Right lobe of liver (tissue), 6 donors: ENCODE results near the gene KL. TPM values are rescaled to one million over a fixed set of nuclear protein-coding genes. Genes with fewer than 3 reads are reported as not detected.

Experiments
- ATAC-seq, 4 donors: fragments of 200-7000 bp; cut with Tn5 transposase; one replicate each; pipeline ENCODE4 v1.9.1; 2020; ENCODE audit warnings: mild to moderate bottlenecking in 4 of 4, moderate library complexity in 4 of 4
- DNase-seq, 3 donors: peaks; one replicate each; pipeline ENCODE4 v3.0.0-alpha.2; 2020
- H3K27ac ChIP-seq, 3 donors: fragments of 200-600 bp; one replicate each; pipeline ENCODE4 v1.8.0; 2022
- H3K27me3 ChIP-seq, 2 donors: fragments of 200-600 bp; one replicate each; pipeline ENCODE4 v1.8.0; 2022
- H3K36me3 ChIP-seq, 4 donors: fragments of 200-600 bp; sonication (generic) in 1 of 4; one replicate each; pipeline versions ENCODE4 v1.5.1 to v1.8.0; 2017 to 2022; ENCODE audit warnings: control low read depth in 1 of 4
- H3K4me1 ChIP-seq, 4 donors: fragments of 200-600 bp; sonication (generic) in 1 of 4; one replicate each; pipeline versions ENCODE4 v1.5.1 to v1.8.0; 2017 to 2022; ENCODE audit warnings: control low read depth in 1 of 4
- H3K4me3 ChIP-seq, 3 donors: fragments of 200-600 bp; one replicate each; pipeline ENCODE4 v1.8.0; 2022
- H3K9me3 ChIP-seq, 4 donors: fragments of 200-600 bp; sonication (generic) in 1 of 4; one replicate each; pipeline versions ENCODE4 v1.5.1 to v1.8.0; 2017 to 2022; ENCODE audit warnings: control low read depth in 1 of 4
- CTCF ChIP-seq, 4 donors: fragments of 200-600 bp in 3 of 4; fragments of 450-650 bp in 1 of 4; IDR thresholded peaks; one replicate each; pipeline versions ENCODE4 v1.5.1 to v1.8.0; 2016 to 2022; ENCODE audit warnings: antibody characterized with exemption in 4 of 4, mild to moderate bottlenecking in 2 of 4
- POLR2A ChIP-seq: fragments of 450-650 bp; IDR thresholded peaks from one replicate; pipeline ENCODE4 v1.6.1; 2017; ENCODE audit warnings: antibody characterized with exemption, mild to moderate bottlenecking
- WGBS: methylation state at CpG from one replicate; pipeline ENCODE4 v1.1.6; 2018; ENCODE audit warnings: low coverage, low lambda C conversion rate; ENCODE audit not compliant: insufficient coverage; ENCODE audit errors: missing lambda C conversion rate; 5-methylcytosine and 5-hydroxymethylcytosine counted together
- intact Hi-C, 2 donors: fragments of 100-400 bp; cut with DNase I; formaldehyde crosslinking; loops; one replicate each; pipeline versions ENCODE4 v1.11.2 to v1.14.1; 2022
- total RNA-seq, 6 experiments: library from RNA; depleted of rRNA in 2 of 6; stranded (reverse); fragments of >200 nt in 2 of 6; fragmentation: NEBNext Ultra II Directional in 3 of 6; extraction: Animal tissue kit (Norgen Biotek cat#: 25700) in 3 of 6; gene quantifications; one replicate each; pipeline versions ENCODE4 v1.1.0 to v1.2.4, GENCODE V29; 2016 to 2023
- donor health status: DM: no; HTN: yes; CAD: no.
- donor health status: DM: no; HTN: no; CAD: no.
- donor health status: DM: no; HTN: no; CAD: no.
- donor health status: DM: no; HTN: yes; CAD: no.
- donor health status: DM: no; HTN: yes; CAD: no.

The KL gene
- total RNA-seq, 6 experiments from 2014 or later, result 0.09 to 1.2 (median 0.39) TPM

- Histone ChIP-seq H3K4me3 (no peak overlapping the region), H3K36me3 (no peaks in the 10 kb centered on the region), H3K27ac (no peak overlapping the region), H3K4me1 (no peaks in the 10 kb centered on the region), H3K9me3 (no peaks in the 10 kb centered on the region), H3K27me3 (no peaks in the 10 kb centered on the region)
- WGBS, result 42% methylated on average over 1 of the region's 1 CpG
- no peak for DNase-seq
- ATAC-seq, result no peak
- TF ChIP-seq POLR2A (no peak), CTCF (IDR thresholded peaks at IDR 0.05) (no peak)
- intact Hi-C loops, result no loop called here
These were observed 28.8 kb upstream of the KL start for GRCh38 chr13:32987462-32987861.

- no peaks in the 10 kb centered on the region for H3K9me3 ChIP-seq
- 38% methylated on average over 8 of the region's 8 CpGs for WGBS
- intact Hi-C loops, result no loop called here
- no peaks in the 10 kb centered on the region for H3K4me1 ChIP-seq
- DNase-seq (no peak), ATAC-seq (no peak)
- no peak overlapping the region for H3K27ac ChIP-seq
- H3K4me3 ChIP-seq, result no peak overlapping the region
- no peaks in the 10 kb centered on the region for H3K27me3 ChIP-seq
- no peaks in the 10 kb centered on the region for H3K36me3 ChIP-seq
- TF ChIP-seq POLR2A (no peak), CTCF (IDR thresholded peaks at IDR 0.05) (no peak)
These were observed 27.5 kb upstream of the KL start for GRCh38 chr13:32988608-32989289.

GRCh38 chr13:32989290-32989667, 26.9 kb upstream of the KL start:
- 69% methylated on average over 2 of the region's 3 CpGs for WGBS
- ATAC-seq, result no peak

GRCh38 chr13:32989942-32990341, 26.3 kb upstream of the KL start:
- intact Hi-C loops, result no loop called here
- no peaks in the 10 kb centered on the region for H3K4me1 ChIP-seq
- DNase-seq (no peak), ATAC-seq (no peak)
- no peak overlapping the region for H3K4me3 ChIP-seq
- H3K36me3 ChIP-seq, result no peaks in the 10 kb centered on the region
- 77% methylated on average over 3 of the region's 3 CpGs for WGBS
- no peaks in the 10 kb centered on the region for H3K9me3 ChIP-seq
- no peak overlapping the region for H3K27ac ChIP-seq
- TF ChIP-seq POLR2A, result no peak
- TF ChIP-seq CTCF (IDR thresholded peaks at IDR 0.05), result no peak
- H3K27me3 ChIP-seq, result no peaks in the 10 kb centered on the region

More at GRCh38 chr13:32989290-32989667, 26.9 kb upstream of the KL start:
- Histone ChIP-seq H3K36me3 (no peaks in the 10 kb centered on the region), H3K9me3 (no peaks in the 10 kb centered on the region), H3K4me1 (no peaks in the 10 kb centered on the region), H3K27ac (no peak overlapping the region), H3K27me3 (no peaks in the 10 kb centered on the region), H3K4me3 (no peak overlapping the region)
- no peak for TF ChIP-seq CTCF (IDR thresholded peaks at IDR 0.05)
- no peak for TF ChIP-seq POLR2A
- intact Hi-C loops, result no loop called here
- DNase-seq, result no peak
